Cardiac septum (tissue), 1 donor: ENCODE measurements around the gene SDK2. TPM values are rescaled to one million over a fixed set of nuclear protein-coding genes. Genes with fewer than 3 reads are reported as not detected.

Source experiments
- DNase-seq: peaks from one replicate; pipeline ENCODE4 v3.0.0-alpha.2; 2020; ENCODE audit warnings: low spot score
- intact Hi-C: fragments of 100-400 bp; cut with DNase I; formaldehyde crosslinking; loops from one replicate; pipeline ENCODE4 v1.14.0; 2022
- total RNA-seq: library from RNA; stranded (reverse); fragmentation: NEBNext Ultra II Directional; extraction: Animal tissue kit (Norgen Biotek cat#: 25700); gene quantifications from one replicate; pipeline ENCODE4 v1.2.1, GENCODE V29; 2021
- donor health status: DM: no; HTN: no; CAD: no.

The SDK2 gene
- total RNA-seq, 1 donor from 2014 or later, result 3.0 TPM

- intact Hi-C loops, result no loop called here
- no peak for DNase-seq
Measured at GRCh38 chr17:73616873-73617404, 27.3 kb downstream of the SDK2 start.

GRCh38 chr17:73616120-73616872, 27.9 kb downstream of the SDK2 start:
- no peak for DNase-seq
- intact Hi-C loops, result no loop called here

GRCh38 chr17:73614256-73614655, 30.0 kb downstream of the SDK2 start:
- intact Hi-C loops, result no loop called here
- DNase-seq, result no peak

GRCh38 chr17:73613271-73614233, 30.7 kb downstream of the SDK2 start:
- DNase-seq, result no peak
- intact Hi-C loops, result no loop called here

- DNase-seq, result no peak
- intact Hi-C loops, result no loop called here
Measured at GRCh38 chr17:73612031-73612472, 32.2 kb downstream of the SDK2 start.

GRCh38 chr17:73611630-73612029, 32.6 kb downstream of the SDK2 start:
- DNase-seq, result no peak
- intact Hi-C loops, result no loop called here

- intact Hi-C loops, result no loop called here
- no peak for DNase-seq
Measured at GRCh38 chr17:73610331-73610911, 33.8 kb downstream of the SDK2 start.

GRCh38 chr17:73609758-73610157, 34.5 kb downstream of the SDK2 start:
- DNase-seq, result no peak
- intact Hi-C loops, result no loop called here

- DNase-seq, result no peak
- intact Hi-C loops, result no loop called here
Measured at GRCh38 chr17:73609060-73609459, 35.2 kb downstream of the SDK2 start.

GRCh38 chr17:73605444-73605843, 38.8 kb downstream of the SDK2 start:
- intact Hi-C loops, result no loop called here
- DNase-seq, result no peak

GRCh38 chr17:73604476-73604875, 39.8 kb downstream of the SDK2 start:
- DNase-seq, result no peak

GRCh38 chr17:73603971-73604370, 40.3 kb downstream of the SDK2 start:
- intact Hi-C loops, result no loop called here
- DNase-seq, result no peak

More at GRCh38 chr17:73604476-73604875, 39.8 kb downstream of the SDK2 start:
- intact Hi-C loops, result no loop called here

- intact Hi-C loops, result no loop called here
- no peak for DNase-seq
Measured at GRCh38 chr17:73600103-73600871, 44.0 kb downstream of the SDK2 start.

GRCh38 chr17:73599599-73599998, 44.6 kb downstream of the SDK2 start:
- DNase-seq, result no peak
- intact Hi-C loops, result no loop called here

- no peak for DNase-seq
- intact Hi-C loops, result no loop called here
Measured at GRCh38 chr17:73598212-73598611, 46.0 kb downstream of the SDK2 start.

- intact Hi-C loops, result no loop called here
- no peak for DNase-seq
Measured at GRCh38 chr17:73595931-73596330, 48.3 kb downstream of the SDK2 start.

- intact Hi-C loops, result no loop called here
- no peak for DNase-seq
Measured at GRCh38 chr17:73595479-73595878, 48.8 kb downstream of the SDK2 start.

GRCh38 chr17:73595068-73595467, 49.2 kb downstream of the SDK2 start:
- no peak for DNase-seq
- intact Hi-C loops, result no loop called here

- DNase-seq, result no peak
- intact Hi-C loops, result no loop called here
Measured at GRCh38 chr17:73594598-73594997, 49.6 kb downstream of the SDK2 start.
